ENCODE results near the gene MAJIN. TPM values are rescaled to one million over a fixed set of nuclear protein-coding genes. Genes with fewer than 3 reads are reported as not detected.
A peak's percentile ranks its signal among the peaks of the same experiment; 100 is the strongest.

MAJIN gene
- total and polyA plus RNA-seq, 7 donors = 0.25 TPM; not detected in 6

- peaks cover 0 to 26% (median 17%) of the 10 kb centered on the region in 4 donors for H3K4me1 ChIP-seq
- intact Hi-C loops (cut with DNase I) = loop anchor here (2.0 to 5.0 kb wide), 3 partner anchors 44 to 150 kb away; partner anchors contain the start of gene PPP2R5B
- peak overlapping the region; percentile 53 to 81 (median 76) for H3K27ac ChIP-seq
- DNase-seq = no peak
- peak overlapping the region; percentile 31 to 55 (median 50) for H3K4me3 ChIP-seq
- H3K9me3 ChIP-seq = no peaks in the 10 kb centered on the region
- no peaks in the 10 kb centered on the region for H3K27me3 ChIP-seq
- TF ChIP-seq POLR2A (IDR thresholded peaks at IDR 0.05) = no peak
- no peak for TF ChIP-seq CTCF (IDR thresholded peaks at IDR 0.05)
- no peak for TF ChIP-seq EP300 (IDR thresholded peaks at IDR 0.05)
- TF ChIP-seq POLR2AphosphoS5 (IDR thresholded peaks at IDR 0.05) = no peak
- no peaks in the 10 kb centered on the region for H3K36me3 ChIP-seq
- 9 to 36% methylated on average over 11 of the region's 11 CpGs for WGBS, 2 donors
Measured at GRCh38 chr11:64996327-64996709, 24.4 kb upstream of the MAJIN start.

GRCh38 chr11:64994318-64994717 is 22.4 kb upstream of the MAJIN start:
- Histone ChIP-seq H3K27ac (no peak overlapping the region), H3K27me3 (no peaks in the 10 kb centered on the region), H3K4me3 (no peak overlapping the region), H3K36me3 (no peaks in the 10 kb centered on the region), H3K4me1 (peaks cover 0 to 30% (median 20%) of the 10 kb centered on the region in 4 donors), H3K9me3 (no peaks in the 10 kb centered on the region)
- WGBS, 2 donors = 94 to 95% methylated on average over 7 of the region's 7 CpGs
- intact Hi-C loops (cut with DNase I) = no loop called here
- DNase-seq = no peak
- TF ChIP-seq EP300 (IDR thresholded peaks at IDR 0.05) = no peak
- no peak for TF ChIP-seq POLR2AphosphoS5 (IDR thresholded peaks at IDR 0.05)
- no peak for TF ChIP-seq CTCF (IDR thresholded peaks at IDR 0.05)
- TF ChIP-seq POLR2A (IDR thresholded peaks at IDR 0.05) = no peak

- 41 to 73% methylated on average over 15 of the region's 15 CpGs for WGBS, 2 donors
- Histone ChIP-seq H3K9me3 (no peaks in the 10 kb centered on the region), H3K4me1 (peaks cover 0 to 14% (median 5%) of the 10 kb centered on the region in 4 donors), H3K4me3 (peak overlapping the region in 3 of 4 donors; percentile 2 to 32 (median 26)), H3K27ac (peak overlapping the region; percentile 27 to 47 (median 32)), H3K27me3 (no peaks in the 10 kb centered on the region), H3K36me3 (no peaks in the 10 kb centered on the region)
- intact Hi-C loops (cut with DNase I) = no loop called here
- no peak for TF ChIP-seq POLR2A (IDR thresholded peaks at IDR 0.05)
- TF ChIP-seq POLR2AphosphoS5 (IDR thresholded peaks at IDR 0.05) = no peak
- TF ChIP-seq CTCF (IDR thresholded peaks at IDR 0.05) = no peak
- TF ChIP-seq EP300 (IDR thresholded peaks at IDR 0.05) = no peak
- peak; percentile 74 for DNase-seq
Measured at GRCh38 chr11:64990222-64990923, 18.5 kb upstream of the MAJIN start.

- Histone ChIP-seq H3K4me1 (peaks cover 0 to 8% (median 3%) of the 10 kb centered on the region in 4 donors), H3K36me3 (no peaks in the 10 kb centered on the region), H3K27me3 (no peaks in the 10 kb centered on the region), H3K9me3 (no peaks in the 10 kb centered on the region), H3K27ac (peak overlapping the region; percentile 27 to 47 (median 32)), H3K4me3 (peak overlapping the region; percentile 2 to 32 (median 14))
- TF ChIP-seq CTCF (IDR thresholded peaks at IDR 0.05) (no peak), POLR2A (IDR thresholded peaks at IDR 0.05) (no peak), POLR2AphosphoS5 (IDR thresholded peaks at IDR 0.05) (no peak), EP300 (IDR thresholded peaks at IDR 0.05) (no peak)
- DNase-seq = no peak
- WGBS, 2 donors = 91% methylated on average over 13 of the region's 13 CpGs
- intact Hi-C loops (cut with DNase I) = no loop called here
Measured at GRCh38 chr11:64989416-64989815, 17.5 kb upstream of the MAJIN start.
